ENCODE data around the gene NPM3.

NPM3 gene

GRCh38 chr10:101749047-101750016 lies 33.9 kb downstream of the NPM3 start:
- no peak for DNase-seq

DNA sequence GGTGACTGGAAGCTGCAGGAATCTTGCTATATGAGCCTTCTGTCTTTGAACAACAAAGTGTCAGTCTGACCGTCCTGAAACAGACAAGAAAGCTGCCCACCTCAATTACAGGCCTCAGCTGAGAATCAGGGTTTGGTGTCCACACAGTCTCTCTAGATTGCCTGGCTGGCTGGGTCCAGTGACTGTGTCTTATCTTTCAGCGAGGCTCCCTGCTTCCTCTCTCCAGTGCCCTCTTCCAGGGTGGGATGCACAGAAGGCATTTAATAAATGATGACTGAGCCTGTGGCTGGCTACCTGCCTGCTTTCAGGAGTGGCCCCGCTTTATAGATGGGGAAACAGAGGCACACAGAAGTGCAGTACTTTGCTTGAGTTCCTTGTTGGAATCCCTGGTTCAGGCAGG lies 34.8 kb downstream of the NPM3 start:
- DNase-seq = no peak

DNA sequence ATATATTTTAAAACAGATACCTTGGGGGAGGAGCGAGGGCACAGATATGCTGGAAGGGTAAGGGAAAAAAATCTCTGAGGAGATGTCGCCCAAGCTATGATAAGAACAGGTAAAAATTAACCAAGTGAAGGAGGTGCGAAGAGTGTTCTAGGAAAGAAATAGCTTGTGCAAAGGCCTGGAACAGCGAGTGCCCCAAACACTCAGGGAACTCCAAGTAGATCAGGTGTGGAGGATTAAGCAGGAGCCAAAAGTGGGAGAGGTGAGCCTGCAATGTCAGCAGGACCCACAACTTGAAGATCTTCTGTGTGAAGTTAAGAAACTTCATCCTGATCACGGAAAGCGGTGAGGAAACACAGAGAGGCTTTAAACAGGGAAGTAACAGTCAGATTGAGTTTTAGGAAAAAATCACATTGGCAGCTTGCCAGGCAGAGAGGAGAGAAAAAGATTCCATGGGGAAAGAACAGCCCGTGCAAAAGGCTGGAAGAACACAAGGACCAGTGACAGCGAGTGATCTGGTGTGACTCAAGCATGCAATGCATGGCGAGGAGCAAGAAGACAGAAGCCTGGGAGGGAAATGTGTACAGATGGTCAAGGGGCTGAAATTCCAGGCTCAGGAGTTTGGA lies 38.1 kb downstream of the NPM3 start:
- DNase-seq = peak; percentile 24

DNA sequence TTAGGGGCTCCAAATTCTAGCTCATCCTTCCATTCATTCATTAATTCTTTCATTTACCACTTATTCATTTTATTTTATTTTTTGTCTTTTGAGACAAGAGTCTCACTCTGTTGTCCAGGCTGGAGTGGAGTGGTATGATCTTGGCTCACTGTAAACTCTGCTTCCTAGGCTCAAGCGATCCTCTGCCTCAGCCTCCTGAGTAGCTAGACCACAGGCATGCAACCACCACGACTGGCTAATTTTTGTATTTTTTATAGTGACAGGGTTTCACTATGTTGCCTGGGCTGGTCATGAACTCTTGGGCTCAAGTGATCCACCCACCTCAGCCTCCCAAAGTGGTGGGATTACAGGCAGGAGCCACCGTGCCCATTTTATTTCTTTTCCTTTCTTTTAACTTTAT lies 39.0 kb downstream of the NPM3 start:
- DNase-seq = no peak

- no peak for DNase-seq
These were observed 41.3 kb downstream of the NPM3 start for GRCh38 chr10:101741938-101742337.

- no peak for DNase-seq
These were observed 46.6 kb downstream of the NPM3 start for GRCh38 chr10:101736666-101737065.

- no peak for DNase-seq
These were observed 51.1 kb downstream of the NPM3 start for GRCh38 chr10:101732096-101732495.

All from suppressor macrophage treated with lipopolysaccharide for 4 hours (primary cell).